ENCODE results near the gene EZH1.

EZH1 gene

DNA sequence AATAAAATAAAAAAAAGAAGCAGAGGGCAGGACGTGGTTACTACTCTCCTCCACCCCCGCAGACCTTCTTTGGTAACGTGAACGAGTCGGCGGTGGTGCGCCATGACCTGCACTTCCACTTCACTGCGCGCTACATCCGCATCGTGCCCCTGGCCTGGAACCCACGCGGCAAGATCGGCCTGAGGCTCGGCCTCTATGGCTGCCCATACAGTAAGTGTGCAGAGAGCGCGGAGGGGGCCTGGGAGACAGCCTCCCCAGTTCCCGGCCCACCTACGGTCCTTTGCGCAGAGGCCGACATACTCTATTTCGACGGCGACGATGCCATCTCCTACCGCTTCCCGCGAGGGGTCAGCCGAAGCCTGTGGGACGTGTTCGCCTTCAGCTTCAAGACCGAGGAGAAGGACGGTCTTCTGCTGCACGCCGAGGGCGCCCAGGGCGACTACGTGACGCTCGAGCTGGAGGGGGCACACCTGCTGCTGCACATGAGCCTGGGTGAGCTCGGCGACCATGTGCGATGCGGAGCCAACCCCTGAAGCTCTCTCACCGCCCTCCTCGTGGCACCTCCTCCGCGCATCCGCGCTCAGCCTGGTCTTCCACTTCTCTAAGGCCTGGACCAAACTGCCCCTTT is 59.8 kb downstream of the EZH1 start:
- DNase-seq = no peak
- H3K9me3 ChIP-seq (ENCODE audit: insufficient read depth, low read depth, low read length) = peaks cover 3% of the 10 kb centered on the region
- H3K27me3 ChIP-seq (ENCODE audit: insufficient read depth, low read length) = peaks cover 29% of the 10 kb centered on the region
- H2BK5ac ChIP-seq (ENCODE audit: low read depth, low read length, poor library complexity) = no peak overlapping the region
- no peaks in the 10 kb centered on the region for H3K36me3 ChIP-seq (ENCODE audit: control insufficient read depth in 1 of 2, insufficient read depth in 2 of 2, low read length in 2 of 2)
- no peaks in the 10 kb centered on the region for H3K79me2 ChIP-seq (ENCODE audit: control insufficient read depth, insufficient read depth, low read length, poor library complexity)
- H3K14ac ChIP-seq (ENCODE audit: low read length) = no peak overlapping the region
- no CpG with 5 or more reads among the region's 50 CpGs for WGBS (ENCODE audit: extremely low coverage, insufficient coverage, insufficient read length)
- no peak overlapping the region for H2AFZ ChIP-seq (ENCODE audit: insufficient read depth, low read length, poor library complexity)
- H2BK120ac ChIP-seq (ENCODE audit: insufficient read depth, low read length, poor library complexity) = no peak overlapping the region
- no peak overlapping the region for H4K12ac ChIP-seq (ENCODE audit: low read depth, low read length)
- H2BK12ac ChIP-seq (ENCODE audit: low read length) = no peak overlapping the region
- H4K8ac ChIP-seq (ENCODE audit: low read depth, low read length) = no peak overlapping the region
- H4K91ac ChIP-seq (ENCODE audit: low read depth, low read length) = no peak overlapping the region
- no peak overlapping the region for H2AK5ac ChIP-seq (ENCODE audit: low read length)
- H3K23ac ChIP-seq (ENCODE audit: low read length) = no peak overlapping the region
- no peak overlapping the region for H3K9ac ChIP-seq (ENCODE audit: low read length)
- peaks cover 3% of the 10 kb centered on the region for H3K79me1 ChIP-seq (ENCODE audit: low read length)
- no peak overlapping the region for H3K4me3 ChIP-seq (ENCODE audit: low read depth, low read length)
- no peak overlapping the region for H3K4me2 ChIP-seq (ENCODE audit: low read length)
- H3K27ac ChIP-seq (ENCODE audit: low read depth, low read length) = no peak overlapping the region
- no peak overlapping the region for H3K18ac ChIP-seq (ENCODE audit: low read length)
- peaks cover 10 to 12% of the 10 kb centered on the region in 2 experiments for H3K4me1 ChIP-seq (ENCODE audit: control insufficient read depth in 1 of 2, insufficient read depth in 2 of 2, low read length in 2 of 2)
- no peak overlapping the region for H3K4ac ChIP-seq (ENCODE audit: low read depth, low read length)

GRCh38 chr17:42683407-42684034 is 61.3 kb downstream of the EZH1 start:
- WGBS (ENCODE audit: extremely low coverage, insufficient coverage, insufficient read length) = no CpG with 5 or more reads among the region's 25 CpGs
- Histone ChIP-seq H2AK5ac (ENCODE audit: low read length) (no peak overlapping the region), H3K4ac (ENCODE audit: low read depth, low read length) (no peak overlapping the region), H3K27ac (ENCODE audit: low read depth, low read length) (no peak overlapping the region), H3K23ac (ENCODE audit: low read length) (no peak overlapping the region), H3K4me3 (ENCODE audit: low read depth, low read length) (peak overlapping the region; percentile 3), H2AFZ (ENCODE audit: insufficient read depth, low read length, poor library complexity) (no peak overlapping the region), H3K79me1 (ENCODE audit: low read length) (peaks cover 14% of the 10 kb centered on the region), H3K18ac (ENCODE audit: low read length) (no peak overlapping the region), H4K91ac (ENCODE audit: low read depth, low read length) (no peak overlapping the region), H2BK5ac (ENCODE audit: low read depth, low read length, poor library complexity) (no peak overlapping the region), H4K8ac (ENCODE audit: low read depth, low read length) (no peak overlapping the region), H2BK120ac (ENCODE audit: insufficient read depth, low read length, poor library complexity) (no peak overlapping the region), H3K4me2 (ENCODE audit: low read length) (no peak overlapping the region), H3K9me3 (ENCODE audit: insufficient read depth, low read depth, low read length) (peaks cover 3% of the 10 kb centered on the region), H4K12ac (ENCODE audit: low read depth, low read length) (no peak overlapping the region), H2BK12ac (ENCODE audit: low read length) (no peak overlapping the region), H3K9ac (ENCODE audit: low read length) (no peak overlapping the region), H3K27me3 (ENCODE audit: insufficient read depth, low read length) (peaks cover 29% of the 10 kb centered on the region), H3K36me3 (ENCODE audit: control insufficient read depth in 1 of 2, insufficient read depth in 2 of 2, low read length in 2 of 2) (no peaks in the 10 kb centered on the region), H3K4me1 (ENCODE audit: control insufficient read depth in 1 of 2, insufficient read depth in 2 of 2, low read length in 2 of 2) (peaks cover 19 to 22% of the 10 kb centered on the region in 2 experiments), H3K14ac (ENCODE audit: low read length) (no peak overlapping the region), H3K79me2 (ENCODE audit: control insufficient read depth, insufficient read depth, low read length, poor library complexity) (peaks cover 4% of the 10 kb centered on the region)
- DNase-seq = no peak

DNA sequence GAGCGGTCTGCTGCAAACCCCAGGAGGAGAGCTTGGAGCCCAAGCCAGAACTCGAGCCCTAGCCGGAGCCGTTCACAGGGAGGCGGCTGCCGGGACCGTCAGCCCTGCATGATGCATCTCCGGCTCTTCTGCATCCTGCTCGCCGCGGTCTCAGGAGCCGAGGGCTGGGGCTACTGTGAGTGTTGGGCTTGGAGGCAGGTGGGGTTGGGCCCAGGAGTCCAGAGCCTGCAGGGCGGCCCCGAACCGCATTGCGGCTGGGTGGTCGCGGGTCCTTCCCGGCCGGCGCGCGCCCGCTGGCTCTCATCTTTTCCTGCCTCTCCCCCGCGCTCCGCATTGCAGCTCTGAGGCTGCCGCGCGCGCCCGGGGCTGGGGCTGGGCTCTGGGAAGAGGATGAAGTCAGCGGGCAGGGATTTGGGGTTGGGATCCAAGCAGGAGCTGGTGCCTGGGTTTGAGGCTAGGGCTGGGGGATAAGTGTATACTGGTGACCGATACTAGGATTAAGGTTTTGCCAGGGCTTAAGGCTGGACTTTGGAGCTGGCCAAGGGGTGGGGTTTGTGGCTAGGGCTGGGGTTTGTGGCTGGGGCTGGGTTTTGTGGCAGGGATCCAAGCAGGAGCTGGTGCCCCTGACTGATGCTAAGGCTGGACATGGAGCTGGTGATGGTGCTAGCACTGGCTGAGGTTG is 62.0 kb downstream of the EZH1 start:
- no peak for DNase-seq
- H3K4me2 ChIP-seq (ENCODE audit: low read length) = peak overlapping the region; percentile 56
- H3K23ac ChIP-seq (ENCODE audit: low read length) = no peak overlapping the region
- no peaks in the 10 kb centered on the region for H3K36me3 ChIP-seq (ENCODE audit: control insufficient read depth in 1 of 2, insufficient read depth in 2 of 2, low read length in 2 of 2)
- no peak overlapping the region for H4K12ac ChIP-seq (ENCODE audit: low read depth, low read length)
- WGBS (ENCODE audit: extremely low coverage, insufficient coverage, insufficient read length) = no CpG with 5 or more reads among the region's 34 CpGs
- no peak overlapping the region for H3K18ac ChIP-seq (ENCODE audit: low read length)
- H2BK120ac ChIP-seq (ENCODE audit: insufficient read depth, low read length, poor library complexity) = no peak overlapping the region
- no peak overlapping the region for H3K27ac ChIP-seq (ENCODE audit: low read depth, low read length)
- H4K91ac ChIP-seq (ENCODE audit: low read depth, low read length) = no peak overlapping the region
- H3K4me3 ChIP-seq (ENCODE audit: low read depth, low read length) = peak overlapping the region; percentile 3
- H3K14ac ChIP-seq (ENCODE audit: low read length) = no peak overlapping the region
- peaks cover 3% of the 10 kb centered on the region for H3K9me3 ChIP-seq (ENCODE audit: insufficient read depth, low read depth, low read length)
- H3K4me1 ChIP-seq (ENCODE audit: control insufficient read depth in 1 of 2, insufficient read depth in 2 of 2, low read length in 2 of 2) = peaks cover 22% of the 10 kb centered on the region in 2 experiments
- peaks cover 19% of the 10 kb centered on the region for H3K79me1 ChIP-seq (ENCODE audit: low read length)
- H2AK5ac ChIP-seq (ENCODE audit: low read length) = no peak overlapping the region
- peaks cover 29% of the 10 kb centered on the region for H3K27me3 ChIP-seq (ENCODE audit: insufficient read depth, low read length)
- H3K79me2 ChIP-seq (ENCODE audit: control insufficient read depth, insufficient read depth, low read length, poor library complexity) = peaks cover 6% of the 10 kb centered on the region
- H3K4ac ChIP-seq (ENCODE audit: low read depth, low read length) = no peak overlapping the region
- no peak overlapping the region for H2AFZ ChIP-seq (ENCODE audit: insufficient read depth, low read length, poor library complexity)
- H3K9ac ChIP-seq (ENCODE audit: low read length) = no peak overlapping the region
- no peak overlapping the region for H2BK5ac ChIP-seq (ENCODE audit: low read depth, low read length, poor library complexity)
- H2BK12ac ChIP-seq (ENCODE audit: low read length) = no peak overlapping the region
- no peak overlapping the region for H4K8ac ChIP-seq (ENCODE audit: low read depth, low read length)

GRCh38 chr17:42681976-42682721 is 62.7 kb downstream of the EZH1 start, which contains the start of gene CNTNAP1:
CNTNAP1 (plus strand) TSS chr17:42682531; CDS start chr17:42682830, 299 bp downstream.
- Histone ChIP-seq H3K23ac (ENCODE audit: low read length) (no peak within 1 kb of the TSS), H3K4me3 (ENCODE audit: low read depth, low read length) (peak within 1 kb of the TSS; percentile 3), H3K79me2 (ENCODE audit: control insufficient read depth, insufficient read depth, low read length, poor library complexity) (peaks cover 6% of the 10 kb centered on the region), H3K4ac (ENCODE audit: low read depth, low read length) (no peak within 1 kb of the TSS), H3K4me2 (ENCODE audit: low read length) (peak within 1 kb of the TSS; percentile 56), H4K12ac (ENCODE audit: low read depth, low read length) (no peak within 1 kb of the TSS), H3K9me3 (ENCODE audit: insufficient read depth, low read depth, low read length) (peaks cover 3% of the 10 kb centered on the region), H3K27me3 (ENCODE audit: insufficient read depth, low read length) (peaks cover 29% of the 10 kb centered on the region), H3K27ac (ENCODE audit: low read depth, low read length) (no peak within 1 kb of the TSS), H2AK5ac (ENCODE audit: low read length) (no peak within 1 kb of the TSS), H4K8ac (ENCODE audit: low read depth, low read length) (peak within 1 kb of the TSS; percentile 9), H2BK5ac (ENCODE audit: low read depth, low read length, poor library complexity) (no peak within 1 kb of the TSS), H2BK12ac (ENCODE audit: low read length) (no peak within 1 kb of the TSS), H3K36me3 (ENCODE audit: control insufficient read depth in 1 of 2, insufficient read depth in 2 of 2, low read length in 2 of 2) (no peaks in the 10 kb centered on the region), H3K14ac (ENCODE audit: low read length) (no peak within 1 kb of the TSS), H3K18ac (ENCODE audit: low read length) (no peak within 1 kb of the TSS), H2AFZ (ENCODE audit: insufficient read depth, low read length, poor library complexity) (no peak within 1 kb of the TSS), H3K4me1 (ENCODE audit: control insufficient read depth in 1 of 2, insufficient read depth in 2 of 2, low read length in 2 of 2) (peaks cover 27 to 29% of the 10 kb centered on the region in 2 experiments), H2BK120ac (ENCODE audit: insufficient read depth, low read length, poor library complexity) (no peak within 1 kb of the TSS), H3K79me1 (ENCODE audit: low read length) (peaks cover 25% of the 10 kb centered on the region), H4K91ac (ENCODE audit: low read depth, low read length) (no peak within 1 kb of the TSS), H3K9ac (ENCODE audit: low read length) (no peak within 1 kb of the TSS)
- DNase-seq = peak in 1 of 2 donors; percentile 28
- 86% methylated on average over 1 of the region's 22 CpGs for whole genome bisulfite sequencing (ENCODE audit: extremely low coverage, insufficient coverage, insufficient read length)

Data from trophoblast cell (in vitro differentiated cells and primary cell).